Measurements from ENCODE around the gene RBPJ.

DNA sequence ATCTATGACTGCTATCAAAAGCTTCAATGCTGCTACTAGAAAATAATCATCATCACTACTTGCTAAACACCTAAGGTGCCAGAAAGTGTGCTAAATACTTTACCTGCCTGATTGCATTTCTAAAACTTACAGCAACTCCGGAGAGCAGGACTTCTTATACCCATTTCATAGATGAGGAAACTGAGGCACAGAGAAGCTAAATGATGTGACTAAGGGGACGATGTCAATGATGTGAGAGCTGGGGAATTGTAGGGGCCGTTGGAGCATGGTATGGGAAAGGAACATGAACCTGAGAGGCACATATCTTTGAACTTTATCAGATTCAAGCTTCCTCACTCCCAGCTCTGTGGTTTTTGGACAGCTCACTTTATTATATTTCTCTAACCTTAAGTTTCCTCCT is 130.8 kb downstream of the RBPJ start:
- no peak for TF ChIP-seq EZH2 (optimal IDR thresholded peaks at IDR 0.05; ENCODE audit: low read depth, low read length)
- TF ChIP-seq, protein P1, sequence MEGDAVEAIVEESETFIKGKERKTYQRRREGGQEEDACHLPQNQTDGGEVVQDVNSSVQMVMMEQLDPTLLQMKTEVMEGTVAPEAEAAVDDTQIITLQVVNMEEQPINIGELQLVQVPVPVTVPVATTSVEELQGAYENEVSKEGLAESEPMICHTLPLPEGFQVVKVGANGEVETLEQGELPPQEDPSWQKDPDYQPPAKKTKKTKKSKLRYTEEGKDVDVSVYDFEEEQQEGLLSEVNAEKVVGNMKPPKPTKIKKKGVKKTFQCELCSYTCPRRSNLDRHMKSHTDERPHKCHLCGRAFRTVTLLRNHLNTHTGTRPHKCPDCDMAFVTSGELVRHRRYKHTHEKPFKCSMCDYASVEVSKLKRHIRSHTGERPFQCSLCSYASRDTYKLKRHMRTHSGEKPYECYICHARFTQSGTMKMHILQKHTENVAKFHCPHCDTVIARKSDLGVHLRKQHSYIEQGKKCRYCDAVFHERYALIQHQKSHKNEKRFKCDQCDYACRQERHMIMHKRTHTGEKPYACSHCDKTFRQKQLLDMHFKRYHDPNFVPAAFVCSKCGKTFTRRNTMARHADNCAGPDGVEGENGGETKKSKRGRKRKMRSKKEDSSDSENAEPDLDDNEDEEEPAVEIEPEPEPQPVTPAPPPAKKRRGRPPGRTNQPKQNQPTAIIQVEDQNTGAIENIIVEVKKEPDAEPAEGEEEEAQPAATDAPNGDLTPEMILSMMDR (IDR thresholded peaks at IDR 0.05; ENCODE audit: low read length): no peak
- no peak for TF ChIP-seq EZH2phosphoT487 (IDR thresholded peaks at IDR 0.05; ENCODE audit: low read length)

Data from MM.1S (cell line).